Measurements from ENCODE around the gene PRIMA1. TPM values are rescaled to one million over a fixed set of nuclear protein-coding genes. Genes with fewer than 3 reads are reported as not detected.

Gene PRIMA1
- total RNA-seq, 1 donor from 2014 or later: 0.08 TPM

- Mint-ChIP-seq H3K27me3 (ENCODE audit: unreplicated experiment) (peaks cover 6% of the 10 kb centered on the region), H3K27ac (ENCODE audit: unreplicated experiment) (no peak overlapping the region), H3K9me3 (ENCODE audit: unreplicated experiment) (no peaks in the 10 kb centered on the region), H3K4me3 (ENCODE audit: unreplicated experiment) (no peak overlapping the region), H3K36me3 (ENCODE audit: low read depth, unreplicated experiment) (peaks cover 3% of the 10 kb centered on the region), H3K4me1 (ENCODE audit: unreplicated experiment) (peaks cover 3% of the 10 kb centered on the region)
- no peak for TF ChIP-seq CTCF (IDR thresholded peaks at IDR 0.05; ENCODE audit: unreplicated experiment)
- no peak for DNase-seq (ENCODE audit: low spot score)
These were observed 41.7 kb upstream of the PRIMA1 start for GRCh38 chr14:93829839-93830481.

GRCh38 chr14:93825235-93825553, 36.9 kb upstream of the PRIMA1 start:
- no peak for TF ChIP-seq CTCF (IDR thresholded peaks at IDR 0.05; ENCODE audit: unreplicated experiment)
- H3K27ac Mint-ChIP-seq (ENCODE audit: unreplicated experiment): no peak overlapping the region
- no peaks in the 10 kb centered on the region for H3K9me3 Mint-ChIP-seq (ENCODE audit: unreplicated experiment)
- H3K4me3 Mint-ChIP-seq (ENCODE audit: unreplicated experiment): no peak overlapping the region
- peaks cover 6% of the 10 kb centered on the region for H3K27me3 Mint-ChIP-seq (ENCODE audit: unreplicated experiment)
- DNase-seq (ENCODE audit: low spot score): no peak
- no peaks in the 10 kb centered on the region for H3K36me3 Mint-ChIP-seq (ENCODE audit: low read depth, unreplicated experiment)
- H3K4me1 Mint-ChIP-seq (ENCODE audit: unreplicated experiment): no peaks in the 10 kb centered on the region

GRCh38 chr14:93824518-93825234, 36.4 kb upstream of the PRIMA1 start:
- Mint-ChIP-seq H3K36me3 (ENCODE audit: low read depth, unreplicated experiment) (no peaks in the 10 kb centered on the region), H3K9me3 (ENCODE audit: unreplicated experiment) (no peaks in the 10 kb centered on the region), H3K4me1 (ENCODE audit: unreplicated experiment) (no peaks in the 10 kb centered on the region), H3K27ac (ENCODE audit: unreplicated experiment) (no peak overlapping the region), H3K4me3 (ENCODE audit: unreplicated experiment) (no peak overlapping the region), H3K27me3 (ENCODE audit: unreplicated experiment) (peaks cover 4% of the 10 kb centered on the region)
- TF ChIP-seq CTCF (IDR thresholded peaks at IDR 0.05; ENCODE audit: unreplicated experiment): no peak
- no peak for DNase-seq (ENCODE audit: low spot score)

- no peak overlapping the region for H3K4me3 Mint-ChIP-seq (ENCODE audit: unreplicated experiment)
- no peaks in the 10 kb centered on the region for H3K4me1 Mint-ChIP-seq (ENCODE audit: unreplicated experiment)
- no peak for DNase-seq (ENCODE audit: low spot score)
- H3K27ac Mint-ChIP-seq (ENCODE audit: unreplicated experiment): no peak overlapping the region
- H3K36me3 Mint-ChIP-seq (ENCODE audit: low read depth, unreplicated experiment): no peaks in the 10 kb centered on the region
- TF ChIP-seq CTCF (IDR thresholded peaks at IDR 0.05; ENCODE audit: unreplicated experiment): no peak
- no peaks in the 10 kb centered on the region for H3K9me3 Mint-ChIP-seq (ENCODE audit: unreplicated experiment)
- peaks cover 4% of the 10 kb centered on the region for H3K27me3 Mint-ChIP-seq (ENCODE audit: unreplicated experiment)
These were observed 35.8 kb upstream of the PRIMA1 start for GRCh38 chr14:93824076-93824475.

- Mint-ChIP-seq H3K4me1 (ENCODE audit: unreplicated experiment) (no peaks in the 10 kb centered on the region), H3K27ac (ENCODE audit: unreplicated experiment) (no peak overlapping the region), H3K36me3 (ENCODE audit: low read depth, unreplicated experiment) (no peaks in the 10 kb centered on the region), H3K27me3 (ENCODE audit: unreplicated experiment) (peaks cover 5% of the 10 kb centered on the region), H3K4me3 (ENCODE audit: unreplicated experiment) (no peak overlapping the region), H3K9me3 (ENCODE audit: unreplicated experiment) (no peaks in the 10 kb centered on the region)
- no peak for DNase-seq (ENCODE audit: low spot score)
- no peak for TF ChIP-seq CTCF (IDR thresholded peaks at IDR 0.05; ENCODE audit: unreplicated experiment)
These were observed 32.8 kb upstream of the PRIMA1 start for GRCh38 chr14:93821051-93821450.
